ENCODE results near the gene CPLX1.
A peak's percentile ranks its signal among the peaks of the same experiment; 100 is the strongest.

The CPLX1 gene

DNA sequence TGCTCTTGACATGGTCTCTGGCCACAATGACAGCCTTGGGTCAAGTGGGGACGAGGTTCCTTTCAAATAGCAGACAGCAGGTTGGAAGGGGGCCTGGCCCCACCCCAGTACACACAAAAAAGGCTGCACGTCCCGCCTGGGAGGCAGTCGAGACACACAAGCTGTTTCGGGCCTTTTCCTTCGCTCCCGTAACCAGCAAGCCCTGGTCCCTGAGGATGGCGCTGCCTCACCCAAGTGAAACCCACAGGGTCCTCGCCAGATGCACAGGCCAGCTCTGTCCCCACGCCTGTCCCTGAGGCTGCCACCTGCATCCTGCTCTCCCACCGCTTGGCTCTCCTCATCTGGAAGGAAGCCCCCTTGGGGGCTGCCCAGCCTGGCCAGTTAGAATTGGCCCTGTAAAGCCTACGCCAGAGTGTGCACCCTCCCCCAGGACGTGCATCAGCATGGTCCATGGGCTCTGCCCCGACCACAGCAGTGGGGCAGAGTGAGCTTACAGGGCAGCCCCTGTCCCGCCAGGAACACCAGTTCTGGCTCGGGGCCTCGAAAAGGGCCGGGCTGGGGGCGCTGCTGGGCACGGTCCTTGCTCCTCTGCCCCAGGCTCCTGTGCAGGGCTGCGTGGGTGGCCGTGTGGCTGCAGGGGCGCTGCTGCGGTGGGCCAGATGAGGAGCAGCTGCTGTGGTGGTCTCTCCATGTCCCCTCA lies 2.0 kb downstream of the CPLX1 start:
- Histone ChIP-seq H2AK5ac (ENCODE audit: low read depth, low read length) (no peak overlapping the region), H3K4me1 (ENCODE audit: control insufficient read depth in 2 of 2, insufficient read depth in 1 of 2, low read depth in 1 of 2, low read length in 2 of 2) (peaks cover 2 to 14% of the 10 kb centered on the region in 2 donors), H3K9ac (ENCODE audit: low read depth, low read length, poor library complexity) (no peak overlapping the region), H2BK120ac (ENCODE audit: low read depth, low read length) (no peak overlapping the region), H3K18ac (ENCODE audit: low read length) (no peak overlapping the region), H2AFZ (ENCODE audit: low read length) (no peak overlapping the region), H3K9me3 (replicated peaks in 1 of 2; ENCODE audit: control insufficient read depth in 2 of 2, insufficient read depth in 1 of 2, low read depth in 1 of 2, low read length in 2 of 2) (peaks cover 0 to 1% of the 10 kb centered on the region in 2 donors), H4K8ac (ENCODE audit: low read depth, low read length) (no peak overlapping the region), H2BK12ac (ENCODE audit: low read length) (no peak overlapping the region), H3K27me3 (ENCODE audit: control insufficient read depth in 3 of 3, insufficient read depth in 3 of 3, low read depth in 1 of 3, low read length in 3 of 3) (peaks cover 13 to 66% (median 61%) of the 10 kb centered on the region in 3 experiments), H3K14ac (ENCODE audit: low read length) (no peak overlapping the region), H3K36me3 (replicated peaks in 1 of 2; ENCODE audit: control insufficient read depth in 2 of 2, insufficient read depth in 2 of 2, low read length in 2 of 2) (no peaks in the 10 kb centered on the region), H3K4me2 (ENCODE audit: insufficient read depth, low read length, poor library complexity, severe bottlenecking) (no peak overlapping the region), H3K4ac (ENCODE audit: low read length) (no peak overlapping the region), H4K91ac (ENCODE audit: low read depth, low read length, poor library complexity) (no peak overlapping the region), H3K4me3 (ENCODE audit: low read length in 2 of 2) (peak overlapping the region in 1 of 2 donors; percentile 14), H3K27ac (replicated peaks; ENCODE audit: low read length) (no peak overlapping the region), H3K23ac (ENCODE audit: low read depth, low read length, poor library complexity) (peak overlapping the region; percentile 11), H2BK5ac (ENCODE audit: low read length) (no peak overlapping the region), H2BK15ac (ENCODE audit: low read length) (no peak overlapping the region), H3K79me1 (ENCODE audit: low read depth, low read length) (peaks cover 4% of the 10 kb centered on the region)
- WGBS, 2 donors (ENCODE audit: extremely low coverage in 2 of 2, insufficient read length in 2 of 2, insufficient replicate concordance in 1 of 2), result no CpG with 5 or more reads among the region's 24 CpGs
- DNase-seq (ENCODE audit: low spot score), result no peak

DNA sequence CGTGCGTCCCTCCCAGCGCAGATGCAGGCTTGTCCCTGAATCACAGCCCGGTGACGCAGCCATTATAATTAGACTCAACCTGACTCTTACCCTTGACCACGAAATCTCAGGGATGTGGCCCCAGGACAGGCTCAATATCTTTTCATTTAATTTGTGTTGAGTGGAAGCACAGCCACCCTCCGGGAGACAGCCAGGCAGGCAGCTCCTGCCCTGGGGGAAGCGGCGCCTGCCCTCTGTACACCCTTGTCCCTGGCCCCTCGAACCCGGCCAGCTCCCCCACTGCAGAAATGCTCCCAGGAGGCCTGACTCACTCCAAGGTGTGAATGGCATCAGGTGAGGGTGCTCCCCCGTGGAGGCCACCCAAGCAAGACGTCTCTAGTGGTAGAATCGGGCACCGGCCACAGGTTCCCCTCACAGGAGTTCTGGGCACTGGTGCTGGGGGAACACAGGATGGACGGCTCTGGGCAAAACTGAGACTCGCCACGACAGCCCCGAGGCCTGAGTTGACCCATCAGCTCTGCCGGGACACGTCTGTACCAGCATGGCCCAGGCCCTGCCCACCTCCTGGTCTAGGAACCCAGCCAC lies 2.7 kb downstream of the CPLX1 start:
- Histone ChIP-seq H3K27ac (replicated peaks; ENCODE audit: low read length) (no peak overlapping the region), H3K23ac (ENCODE audit: low read depth, low read length, poor library complexity) (no peak overlapping the region), H3K4me1 (ENCODE audit: control insufficient read depth in 2 of 2, insufficient read depth in 1 of 2, low read depth in 1 of 2, low read length in 2 of 2) (peaks cover 2 to 14% of the 10 kb centered on the region in 2 donors), H3K4me3 (ENCODE audit: low read length in 2 of 2) (no peak overlapping the region), H2AK5ac (ENCODE audit: low read depth, low read length) (no peak overlapping the region), H4K8ac (ENCODE audit: low read depth, low read length) (no peak overlapping the region), H3K18ac (ENCODE audit: low read length) (no peak overlapping the region), H2BK120ac (ENCODE audit: low read depth, low read length) (no peak overlapping the region), H3K4me2 (ENCODE audit: insufficient read depth, low read length, poor library complexity, severe bottlenecking) (no peak overlapping the region), H2BK5ac (ENCODE audit: low read length) (no peak overlapping the region), H2BK15ac (ENCODE audit: low read length) (no peak overlapping the region), H3K14ac (ENCODE audit: low read length) (no peak overlapping the region), H2BK12ac (ENCODE audit: low read length) (no peak overlapping the region), H3K79me1 (ENCODE audit: low read depth, low read length) (peaks cover 4% of the 10 kb centered on the region), H3K9me3 (replicated peaks in 1 of 2; ENCODE audit: control insufficient read depth in 2 of 2, insufficient read depth in 1 of 2, low read depth in 1 of 2, low read length in 2 of 2) (peaks cover 0 to 1% of the 10 kb centered on the region in 2 donors), H3K36me3 (replicated peaks in 1 of 2; ENCODE audit: control insufficient read depth in 2 of 2, insufficient read depth in 2 of 2, low read length in 2 of 2) (no peaks in the 10 kb centered on the region), H3K4ac (ENCODE audit: low read length) (no peak overlapping the region), H4K91ac (ENCODE audit: low read depth, low read length, poor library complexity) (no peak overlapping the region), H3K9ac (ENCODE audit: low read depth, low read length, poor library complexity) (no peak overlapping the region), H2AFZ (ENCODE audit: low read length) (no peak overlapping the region), H3K27me3 (ENCODE audit: control insufficient read depth in 3 of 3, insufficient read depth in 3 of 3, low read depth in 1 of 3, low read length in 3 of 3) (peaks cover 13 to 65% (median 55%) of the 10 kb centered on the region in 3 experiments)
- WGBS, 2 donors (ENCODE audit: extremely low coverage in 2 of 2, insufficient read length in 2 of 2, insufficient replicate concordance in 1 of 2), result no CpG with 5 or more reads among the region's 21 CpGs
- DNase-seq (ENCODE audit: low spot score), result no peak

DNA sequence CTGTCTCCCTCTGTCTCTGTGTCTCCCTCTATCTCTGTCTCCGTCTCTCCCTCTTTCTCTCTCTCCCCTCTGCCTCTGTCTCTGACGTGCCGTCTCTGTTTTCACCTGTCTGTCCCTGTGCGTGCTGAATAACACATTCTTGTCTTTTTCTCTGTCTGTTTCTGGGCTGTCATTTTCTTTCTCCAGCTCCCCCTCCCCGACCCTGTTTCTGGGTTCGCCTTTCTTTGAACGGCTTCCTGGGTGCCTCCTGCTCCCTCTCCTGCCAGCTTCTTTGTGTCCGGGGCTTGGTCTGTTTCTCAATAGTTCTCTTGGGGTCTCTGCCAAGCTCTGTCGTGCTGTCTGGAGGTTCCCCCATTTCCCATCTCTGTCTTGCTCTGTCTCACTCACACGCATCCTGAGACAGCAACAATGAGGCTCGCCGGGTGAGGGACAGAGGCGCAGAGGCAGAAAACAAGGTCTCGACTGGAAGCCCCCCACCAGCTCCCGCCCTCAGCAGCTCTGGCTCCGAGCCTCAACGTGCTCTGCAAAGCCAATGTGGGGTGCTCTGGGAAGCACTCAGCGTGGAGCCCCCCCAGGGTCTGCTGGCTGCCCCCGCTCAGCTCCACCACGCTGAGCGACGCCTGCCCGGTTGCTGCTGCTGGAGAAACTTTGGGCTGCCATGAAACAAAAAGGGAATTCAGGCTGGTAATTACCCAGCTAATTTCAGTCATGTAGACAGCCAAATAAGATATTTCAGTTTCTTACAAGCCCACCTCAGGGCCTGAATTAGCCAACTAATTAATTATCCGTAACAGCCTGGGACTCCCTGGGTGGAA lies 3.4 kb downstream of the CPLX1 start:
- no CpG with 5 or more reads among the region's 24 CpGs for WGBS, 2 donors (ENCODE audit: extremely low coverage in 2 of 2, insufficient read length in 2 of 2, insufficient replicate concordance in 1 of 2)
- H3K79me1 ChIP-seq (ENCODE audit: low read depth, low read length), result peaks cover 4% of the 10 kb centered on the region
- no peak overlapping the region for H3K27ac ChIP-seq (replicated peaks; ENCODE audit: low read length)
- no peak overlapping the region for H3K9ac ChIP-seq (ENCODE audit: low read depth, low read length, poor library complexity)
- H3K4me3 ChIP-seq (ENCODE audit: low read length in 2 of 2), result no peak overlapping the region
- H3K4ac ChIP-seq (ENCODE audit: low read length), result no peak overlapping the region
- H2AK5ac ChIP-seq (ENCODE audit: low read depth, low read length), result no peak overlapping the region
- no peak overlapping the region for H2AFZ ChIP-seq (ENCODE audit: low read length)
- H3K9me3 ChIP-seq (replicated peaks in 1 of 2; ENCODE audit: control insufficient read depth in 2 of 2, insufficient read depth in 1 of 2, low read depth in 1 of 2, low read length in 2 of 2), result peaks cover 0 to 1% of the 10 kb centered on the region in 2 donors
- peaks cover 13 to 60% (median 48%) of the 10 kb centered on the region in 3 experiments for H3K27me3 ChIP-seq (ENCODE audit: control insufficient read depth in 3 of 3, insufficient read depth in 3 of 3, low read depth in 1 of 3, low read length in 3 of 3)
- no peak overlapping the region for H4K91ac ChIP-seq (ENCODE audit: low read depth, low read length, poor library complexity)
- no peaks in the 10 kb centered on the region for H3K36me3 ChIP-seq (replicated peaks in 1 of 2; ENCODE audit: control insufficient read depth in 2 of 2, insufficient read depth in 2 of 2, low read length in 2 of 2)
- H3K4me1 ChIP-seq (ENCODE audit: control insufficient read depth in 2 of 2, insufficient read depth in 1 of 2, low read depth in 1 of 2, low read length in 2 of 2), result peaks cover 2 to 14% of the 10 kb centered on the region in 2 donors
- no peak overlapping the region for H2BK5ac ChIP-seq (ENCODE audit: low read length)
- H2BK12ac ChIP-seq (ENCODE audit: low read length), result no peak overlapping the region
- no peak for DNase-seq (ENCODE audit: low spot score)
- H2BK120ac ChIP-seq (ENCODE audit: low read depth, low read length), result no peak overlapping the region
- H2BK15ac ChIP-seq (ENCODE audit: low read length), result no peak overlapping the region
- H3K4me2 ChIP-seq (ENCODE audit: insufficient read depth, low read length, poor library complexity, severe bottlenecking), result no peak overlapping the region
- H3K23ac ChIP-seq (ENCODE audit: low read depth, low read length, poor library complexity), result no peak overlapping the region
- no peak overlapping the region for H4K8ac ChIP-seq (ENCODE audit: low read depth, low read length)
- H3K18ac ChIP-seq (ENCODE audit: low read length), result no peak overlapping the region
- H3K14ac ChIP-seq (ENCODE audit: low read length), result no peak overlapping the region

DNA sequence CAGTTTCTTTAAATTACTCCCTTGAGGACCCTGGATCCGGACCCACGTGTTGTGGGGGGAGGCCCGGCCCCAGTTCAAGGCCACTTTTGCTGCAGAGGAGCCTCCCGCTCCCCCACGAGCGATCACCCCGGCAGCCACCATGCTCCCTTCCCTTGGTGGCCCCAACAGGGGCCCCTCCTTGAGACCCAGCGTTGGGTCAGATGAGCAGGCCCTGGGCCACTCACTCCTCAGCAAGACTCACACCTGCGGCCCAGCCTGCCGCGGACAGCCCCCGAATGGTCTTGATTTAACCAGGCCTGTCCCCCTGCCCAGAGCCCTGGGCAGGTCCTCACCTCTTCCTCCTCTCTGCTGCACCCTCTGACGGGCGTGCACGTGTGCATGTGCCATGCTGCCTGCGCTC lies 4.3 kb downstream of the CPLX1 start:
- Histone ChIP-seq H3K79me1 (ENCODE audit: low read depth, low read length) (peaks cover 4% of the 10 kb centered on the region), H3K4me3 (ENCODE audit: low read length in 2 of 2) (no peak overlapping the region), H2AK5ac (ENCODE audit: low read depth, low read length) (no peak overlapping the region), H2BK120ac (ENCODE audit: low read depth, low read length) (no peak overlapping the region), H2AFZ (ENCODE audit: low read length) (no peak overlapping the region), H3K4me2 (ENCODE audit: insufficient read depth, low read length, poor library complexity, severe bottlenecking) (no peak overlapping the region), H3K23ac (ENCODE audit: low read depth, low read length, poor library complexity) (peak overlapping the region; percentile 17), H2BK5ac (ENCODE audit: low read length) (no peak overlapping the region), H4K8ac (ENCODE audit: low read depth, low read length) (no peak overlapping the region), H4K91ac (ENCODE audit: low read depth, low read length, poor library complexity) (no peak overlapping the region), H3K27ac (replicated peaks; ENCODE audit: low read length) (no peak overlapping the region), H3K14ac (ENCODE audit: low read length) (peak overlapping the region; percentile 82), H3K4me1 (ENCODE audit: control insufficient read depth in 2 of 2, insufficient read depth in 1 of 2, low read depth in 1 of 2, low read length in 2 of 2) (peaks cover 0 to 9% of the 10 kb centered on the region in 2 donors), H3K4ac (ENCODE audit: low read length) (no peak overlapping the region), H3K27me3 (ENCODE audit: control insufficient read depth in 3 of 3, insufficient read depth in 3 of 3, low read depth in 1 of 3, low read length in 3 of 3) (peaks cover 10 to 52% (median 43%) of the 10 kb centered on the region in 3 experiments), H3K9ac (ENCODE audit: low read depth, low read length, poor library complexity) (no peak overlapping the region), H2BK12ac (ENCODE audit: low read length) (no peak overlapping the region), H3K36me3 (replicated peaks in 1 of 2; ENCODE audit: control insufficient read depth in 2 of 2, insufficient read depth in 2 of 2, low read length in 2 of 2) (no peaks in the 10 kb centered on the region), H3K18ac (ENCODE audit: low read length) (no peak overlapping the region), H3K9me3 (replicated peaks in 1 of 2; ENCODE audit: control insufficient read depth in 2 of 2, insufficient read depth in 1 of 2, low read depth in 1 of 2, low read length in 2 of 2) (peaks cover 0 to 1% of the 10 kb centered on the region in 2 donors), H2BK15ac (ENCODE audit: low read length) (no peak overlapping the region)
- WGBS, 2 donors (ENCODE audit: extremely low coverage in 2 of 2, insufficient read length in 2 of 2, insufficient replicate concordance in 1 of 2), result no CpG with 5 or more reads among the region's 16 CpGs
- DNase-seq (ENCODE audit: low spot score), result no peak

Measured in neuronal stem cell (in vitro differentiated cells).